ENCODE results near the gene MTX3.

The MTX3 gene

DNA sequence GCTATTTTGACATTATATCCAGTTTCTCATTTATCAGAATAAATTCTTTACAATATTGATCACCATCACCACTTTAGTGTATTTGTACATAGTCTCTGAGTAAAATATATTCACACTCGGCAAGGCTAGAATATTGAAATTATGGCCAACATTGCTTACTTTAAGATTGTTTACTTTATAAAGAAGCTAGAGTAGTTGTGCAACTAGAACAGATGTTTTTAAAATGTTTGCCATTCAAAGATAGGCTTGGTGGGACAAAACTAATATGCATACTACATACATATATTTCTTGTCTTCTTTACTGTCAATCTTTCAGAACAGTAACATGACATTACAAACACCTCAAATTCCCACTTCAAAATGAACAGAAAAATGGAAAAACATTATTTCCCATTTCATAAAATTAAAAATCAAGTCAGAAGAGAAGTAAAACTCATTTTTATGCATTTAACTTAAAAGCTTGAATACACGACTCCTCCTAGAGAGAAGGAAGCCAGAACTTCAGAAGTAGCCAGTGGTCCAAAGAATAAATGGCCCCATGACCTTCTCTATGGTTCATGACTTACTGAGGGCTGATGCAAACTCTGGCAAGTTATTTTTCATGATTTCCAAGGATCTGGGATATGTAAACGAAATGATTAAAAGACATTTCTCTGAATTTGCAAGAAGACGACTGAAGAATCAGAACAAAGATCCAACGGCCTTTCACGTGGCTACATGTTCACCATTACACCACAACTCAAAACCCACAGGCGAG, 14.1 kb downstream of the MTX3 start:
- DNase-seq, result no peak

DNA sequence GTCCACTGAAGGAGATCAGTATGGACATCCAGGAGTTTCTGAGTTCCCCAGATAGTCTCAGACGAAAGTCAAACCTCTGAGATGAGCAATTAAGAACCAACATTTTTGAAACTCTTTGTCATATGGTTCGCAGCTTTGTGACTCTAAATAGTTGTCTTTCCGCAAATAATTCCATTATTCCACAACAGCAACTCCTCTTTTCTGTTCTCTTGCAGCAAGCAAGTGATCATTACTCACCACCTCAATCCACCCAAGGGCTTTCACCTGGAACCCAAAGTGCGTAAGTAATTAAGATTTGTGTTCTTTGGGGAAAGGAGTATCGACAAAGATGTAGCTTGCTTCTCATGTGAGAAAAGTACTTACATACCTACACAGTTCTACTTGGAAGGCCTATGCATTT, 15.6 kb downstream of the MTX3 start:
- DNase-seq, result no peak

DNA sequence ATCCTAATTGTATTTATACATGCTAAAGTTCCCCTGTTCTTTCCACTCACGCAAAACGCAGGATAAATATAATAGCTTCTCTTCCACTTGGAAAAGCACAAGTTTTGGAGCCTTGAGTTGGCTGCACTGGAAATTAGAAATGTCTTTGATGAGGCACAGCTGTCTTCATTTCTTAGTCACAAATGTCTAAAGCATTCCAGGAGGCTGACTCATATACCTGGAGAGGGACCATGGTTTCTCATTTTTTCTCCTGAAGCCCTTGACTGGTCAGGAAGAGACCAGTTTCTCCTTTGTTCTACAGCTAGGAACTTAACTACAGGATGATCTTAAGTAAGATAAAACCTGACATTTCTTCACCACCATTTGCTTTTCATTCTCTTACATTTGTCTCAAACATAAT, 16.2 kb downstream of the MTX3 start:
- DNase-seq, result no peak

DNA sequence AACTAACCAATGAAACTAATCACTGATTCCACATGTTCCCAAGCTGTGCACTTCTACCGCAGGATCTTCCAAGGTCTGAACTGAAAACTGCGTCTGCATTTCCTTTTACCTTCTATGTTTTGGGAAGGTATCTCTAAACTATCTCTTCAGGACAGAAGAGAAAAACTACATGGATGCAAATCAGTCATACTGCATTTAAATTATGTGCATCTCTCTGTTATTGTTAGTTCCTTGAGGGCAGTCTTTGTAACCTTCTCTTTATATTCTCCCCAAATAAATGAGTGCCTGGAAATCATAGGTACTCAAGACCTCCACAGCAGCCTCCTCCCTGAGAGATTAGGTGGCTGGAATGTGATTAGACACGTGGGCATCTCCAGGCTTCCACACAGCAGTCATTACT, 17.1 kb downstream of the MTX3 start:
- DNase-seq, result no peak

DNA sequence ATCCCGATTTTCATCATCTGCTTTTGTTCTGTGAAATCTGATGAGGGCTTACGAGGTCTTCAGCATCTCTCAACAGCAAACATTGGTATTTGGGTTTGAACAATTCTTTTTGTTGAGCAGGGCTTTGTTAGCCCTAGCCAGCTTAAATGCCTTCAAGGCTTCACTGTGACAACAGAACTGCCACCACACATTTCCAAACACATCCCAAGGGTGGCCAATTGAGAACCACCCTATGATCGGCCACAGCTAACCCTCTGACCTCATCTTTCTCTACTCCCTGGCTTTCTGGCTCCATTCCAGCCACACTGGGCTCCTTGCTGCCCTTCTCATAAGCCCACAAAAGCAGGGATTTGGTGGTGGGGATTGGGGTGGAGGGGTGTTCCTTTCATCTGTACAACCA, 17.6 kb downstream of the MTX3 start:
- DNase-seq, result no peak

DNA sequence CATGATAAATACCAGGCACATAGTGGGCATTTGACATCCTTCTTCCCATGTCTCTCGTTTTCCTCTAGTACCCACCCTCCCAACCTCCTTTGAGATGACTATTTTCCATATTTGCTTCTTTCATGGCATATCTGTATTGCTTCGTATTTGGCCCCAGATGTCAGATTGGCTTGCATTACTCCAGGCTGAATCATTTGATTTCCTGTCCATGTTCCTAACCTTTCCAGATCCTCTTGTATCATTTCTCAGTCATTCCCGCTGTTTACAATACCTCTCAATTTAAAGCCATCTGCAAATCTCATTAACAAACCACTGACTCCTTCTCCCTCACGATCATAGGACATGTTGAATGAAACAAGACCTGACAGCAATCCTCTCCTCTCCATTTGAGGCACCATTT, 19.9 kb downstream of the MTX3 start:
- DNase-seq, result no peak

DNA sequence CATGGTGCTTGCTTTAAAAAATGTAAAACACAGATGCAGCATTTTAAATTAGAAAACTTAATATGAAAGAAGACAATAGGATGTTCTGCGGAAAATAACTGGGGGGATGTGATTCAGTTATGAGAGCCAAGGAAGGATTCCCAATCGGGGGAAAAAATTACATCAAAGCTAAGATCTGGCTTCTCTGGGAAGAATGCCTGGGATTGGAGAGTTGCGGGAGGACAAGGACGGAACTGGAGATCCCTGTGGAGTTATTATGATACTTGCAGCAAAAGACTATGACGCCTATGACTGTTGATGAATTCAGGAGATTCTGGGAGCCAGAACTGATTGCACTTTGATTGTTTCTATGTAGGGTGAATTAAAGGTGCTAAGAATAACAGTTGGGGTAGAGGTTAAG, 24.6 kb downstream of the MTX3 start:
- DNase-seq, result no peak

DNA sequence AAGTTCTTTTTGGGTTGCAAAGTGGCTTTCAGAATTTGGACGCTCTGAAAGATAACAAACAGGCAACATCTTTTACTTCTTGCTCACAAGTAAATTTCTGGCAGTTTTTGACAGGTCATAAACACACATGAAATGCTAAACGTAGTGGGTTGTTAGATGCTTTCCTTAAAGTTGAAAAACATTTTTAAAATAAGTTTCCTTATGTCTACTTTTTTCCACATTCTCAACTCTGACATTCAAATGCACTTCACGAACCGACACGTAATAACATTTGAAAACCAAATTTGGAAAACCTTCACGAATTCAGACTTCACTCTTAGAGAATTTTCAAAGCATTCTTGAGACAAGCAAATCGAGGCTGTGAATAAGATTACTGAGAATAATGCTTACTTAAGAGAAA, 26.9 kb downstream of the MTX3 start:
- no peak for DNase-seq

DNA sequence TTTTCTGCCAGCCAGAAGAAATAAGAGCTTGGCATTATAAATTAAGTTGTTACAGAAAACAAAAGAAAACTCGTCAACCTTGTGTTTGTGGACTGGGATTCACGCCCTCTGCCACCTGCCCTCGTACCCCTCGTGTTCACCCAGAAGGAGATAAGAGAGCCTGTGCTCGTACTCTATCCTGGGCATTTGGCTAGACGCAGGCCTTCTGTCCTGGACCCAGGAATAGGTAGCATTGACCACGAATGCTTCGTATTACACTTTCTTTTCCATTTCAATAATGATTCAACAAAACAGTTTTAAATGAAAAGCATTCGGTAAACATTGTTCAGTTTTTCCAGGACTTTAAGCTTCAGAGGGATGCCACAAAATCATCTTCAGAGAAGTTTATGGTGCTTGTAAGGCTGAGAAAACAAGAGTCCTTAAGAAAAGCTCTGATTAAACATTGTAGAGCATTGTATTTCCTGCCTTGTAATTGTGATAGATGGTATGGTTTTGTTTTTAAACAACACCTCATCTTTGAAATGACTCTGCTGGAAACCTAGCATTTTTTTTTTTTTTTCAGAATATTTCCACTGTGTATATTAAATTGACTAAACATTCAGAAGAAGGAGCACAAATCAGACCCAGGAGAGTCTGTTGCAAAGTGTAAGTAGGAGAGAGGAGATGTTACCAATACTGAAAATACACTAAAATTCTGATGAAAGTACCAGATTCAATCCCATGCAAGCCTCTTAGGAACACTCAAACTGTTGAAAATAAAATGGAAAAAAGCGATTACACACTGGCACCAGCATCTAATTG, 27.6 kb downstream of the MTX3 start:
- DNase-seq, result no peak

DNA sequence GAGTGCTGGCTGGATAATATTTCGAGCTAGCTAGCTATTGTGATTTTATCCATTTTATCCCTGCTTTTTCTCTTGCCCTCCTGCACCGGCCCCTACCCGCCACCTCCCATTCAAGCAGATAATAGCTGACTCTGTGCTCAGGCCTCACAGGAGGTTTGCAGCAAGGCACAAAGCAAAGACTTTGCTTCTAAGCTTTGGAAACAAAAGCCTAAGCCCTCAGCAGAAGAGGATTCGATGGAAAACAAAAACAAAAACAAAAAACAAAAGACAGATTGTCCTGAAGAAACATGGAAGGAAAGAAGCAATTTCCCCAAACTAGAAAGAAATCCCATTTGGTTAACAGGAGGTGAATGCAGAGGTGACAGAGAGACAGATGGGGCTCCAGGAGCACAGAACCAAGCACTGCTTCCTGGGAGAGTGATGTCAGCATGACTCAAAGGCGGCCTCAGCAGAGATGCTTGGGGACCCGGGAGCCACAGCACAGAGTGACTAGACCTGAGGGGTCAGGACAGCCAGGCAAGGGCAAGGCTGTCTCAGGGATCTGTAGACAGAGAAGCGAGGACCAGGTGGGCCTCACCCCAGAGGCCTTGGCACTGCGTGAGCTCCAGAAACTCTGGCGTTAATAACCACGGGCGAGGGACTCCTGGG, 28.4 kb downstream of the MTX3 start:
- no peak for DNase-seq

DNA sequence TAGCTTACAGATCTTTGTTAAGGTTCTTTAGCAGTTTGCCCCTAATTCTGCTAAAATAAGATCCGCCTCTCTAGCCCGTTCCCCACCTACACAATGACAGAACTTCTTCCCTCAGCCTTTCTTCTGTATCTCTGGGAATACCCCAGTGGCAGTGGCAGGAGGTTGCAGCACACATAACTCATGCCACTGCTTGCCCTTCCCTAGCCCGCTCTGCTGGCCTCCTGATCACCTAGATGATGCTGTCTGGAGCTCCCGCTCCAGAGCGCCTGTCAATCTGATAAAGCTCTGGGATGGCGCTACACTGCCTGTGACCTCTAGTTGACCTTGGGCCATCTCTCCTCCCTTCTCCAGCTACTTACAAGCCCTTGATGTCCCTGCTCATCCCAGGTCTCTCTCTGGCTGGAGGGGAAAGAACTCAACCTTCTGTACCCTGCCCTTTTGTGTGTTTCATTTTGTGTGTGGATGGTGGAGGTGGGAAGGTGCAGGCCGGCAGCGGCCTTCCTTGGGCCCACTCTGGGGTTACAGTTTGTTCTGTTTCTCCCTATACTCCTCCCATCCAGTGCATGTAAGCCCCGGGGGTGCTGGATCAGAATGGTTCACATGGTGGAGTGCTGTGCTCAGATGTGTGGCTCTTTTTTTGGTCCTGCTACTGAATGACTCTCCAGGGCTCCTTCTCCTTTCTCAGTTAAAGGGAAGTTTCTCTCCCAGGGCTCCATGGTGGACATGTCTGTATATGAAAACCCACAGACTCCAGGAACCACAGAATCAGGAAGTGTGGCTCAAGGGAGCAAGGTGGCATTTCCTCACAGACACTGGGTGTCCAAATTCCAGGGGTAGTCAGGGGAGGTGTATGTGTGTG, 29.1 kb downstream of the MTX3 start:
- DNase-seq, result no peak

DNA sequence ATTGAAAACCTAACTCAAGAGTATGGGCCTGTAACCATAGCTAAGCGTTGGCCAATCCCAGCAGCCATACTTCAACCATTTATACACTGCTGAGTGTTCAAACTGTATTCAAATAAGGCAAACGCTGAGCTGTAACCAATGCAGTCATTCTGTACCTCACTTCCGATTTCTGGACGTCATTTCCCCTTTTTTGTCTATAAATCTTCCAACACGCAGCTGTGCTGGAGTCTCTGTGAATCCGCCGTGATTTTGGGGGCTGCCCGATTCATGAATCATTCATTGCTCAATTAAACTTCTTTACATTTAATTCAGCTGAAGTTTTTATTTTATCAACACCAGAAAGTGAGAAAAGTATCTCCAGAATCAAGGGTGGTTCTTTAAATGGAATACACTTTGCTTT, 31.7 kb downstream of the MTX3 start:
- no peak for DNase-seq

DNA sequence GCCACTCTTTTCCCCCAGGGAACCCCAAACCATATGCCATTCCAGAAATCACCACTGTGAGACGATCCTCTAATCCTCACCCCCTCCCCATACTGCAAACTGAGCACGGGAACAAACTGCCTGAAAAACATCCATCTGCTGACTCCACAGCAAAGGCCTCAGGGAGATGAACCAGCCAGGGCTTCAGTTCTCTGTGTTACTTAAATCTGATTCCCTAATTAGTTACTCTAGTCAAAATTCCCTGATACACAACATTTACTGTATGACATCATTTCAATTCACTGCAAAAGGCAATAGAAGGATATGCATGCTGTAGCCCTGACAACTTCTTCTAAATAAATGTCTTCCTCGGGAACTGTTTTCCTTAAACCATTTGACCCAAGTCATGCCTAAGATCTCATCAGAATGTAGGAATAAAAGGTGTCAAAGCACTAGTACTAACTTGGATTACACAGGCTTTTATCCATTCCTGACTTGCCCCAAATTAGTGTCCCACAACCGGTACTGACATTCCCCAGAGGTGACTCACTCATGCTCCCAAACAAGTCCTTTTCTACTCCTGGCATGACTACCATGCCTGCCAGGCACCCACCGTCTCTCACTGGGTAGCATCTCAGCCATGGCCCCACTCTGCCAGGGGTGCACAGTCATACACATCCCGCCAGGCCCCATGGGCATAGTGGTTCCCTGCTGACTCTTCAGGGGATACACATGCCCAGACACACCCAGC, 35.0 kb downstream of the MTX3 start:
- DNase-seq, result no peak

DNA sequence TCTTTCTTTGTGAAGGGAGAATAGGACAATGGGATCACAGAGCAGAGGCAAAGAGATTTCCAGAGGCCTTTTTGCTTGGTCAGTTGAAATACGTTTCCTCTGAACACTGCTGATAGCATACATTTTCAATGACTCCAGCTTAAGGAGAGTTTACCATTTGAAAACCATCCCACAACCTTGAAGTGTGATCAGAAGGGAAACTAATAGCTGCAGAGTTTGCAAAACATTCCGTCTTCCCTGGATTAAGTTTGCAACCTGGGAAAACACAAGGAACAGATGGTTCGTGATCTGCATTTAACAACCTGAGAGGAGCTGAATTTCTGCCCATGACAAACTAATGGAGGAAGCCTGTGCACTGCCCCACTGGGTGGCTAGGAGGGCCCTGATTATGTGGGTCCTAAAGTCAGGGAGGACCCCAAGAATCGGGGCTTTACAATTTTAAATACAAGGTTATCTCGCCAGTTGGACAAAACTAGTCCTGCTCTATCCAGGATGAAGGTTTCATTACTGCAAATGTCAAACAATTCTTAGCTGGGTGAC, 35.6 kb downstream of the MTX3 start:
- no peak for DNase-seq

DNA sequence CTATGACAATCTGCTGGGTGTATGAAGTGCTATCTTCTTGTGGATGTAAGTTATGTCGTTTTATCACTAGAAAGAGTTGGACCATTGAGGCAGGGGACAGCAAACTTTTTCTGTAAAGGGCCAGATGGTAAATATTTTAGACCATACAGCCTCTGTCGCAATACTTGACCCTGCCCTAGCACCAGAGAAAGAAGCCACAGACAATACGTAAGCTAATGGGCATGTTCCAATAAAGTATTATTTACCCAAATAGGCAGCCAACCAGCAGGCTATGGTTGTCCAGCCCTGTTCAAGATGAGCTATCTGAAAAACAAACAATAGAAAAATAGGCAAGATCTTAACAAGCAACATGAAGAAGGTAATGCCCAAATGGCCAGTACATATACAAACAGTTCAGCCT, 36.4 kb downstream of the MTX3 start:
- DNase-seq, result no peak

DNA sequence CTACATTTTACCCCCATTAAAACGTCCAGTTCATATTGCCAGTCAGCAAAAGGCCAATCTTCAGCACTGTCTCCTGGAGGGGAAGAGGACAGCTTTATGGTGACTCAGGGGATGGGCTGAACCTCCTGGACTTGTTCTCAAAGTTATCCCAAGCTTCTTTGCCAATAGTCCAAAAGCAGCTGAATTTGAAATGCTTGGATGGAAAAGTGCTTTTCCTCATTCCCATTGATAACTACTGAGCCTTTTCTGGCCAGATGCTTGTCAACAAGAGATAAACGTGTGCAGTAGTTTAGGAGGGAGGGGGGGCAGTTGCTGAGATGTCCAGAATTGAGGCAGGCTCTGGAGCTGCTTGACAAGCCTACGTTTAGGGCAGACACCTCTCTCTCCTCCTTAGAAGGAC, 43.5 kb downstream of the MTX3 start:
- no peak for DNase-seq

DNA sequence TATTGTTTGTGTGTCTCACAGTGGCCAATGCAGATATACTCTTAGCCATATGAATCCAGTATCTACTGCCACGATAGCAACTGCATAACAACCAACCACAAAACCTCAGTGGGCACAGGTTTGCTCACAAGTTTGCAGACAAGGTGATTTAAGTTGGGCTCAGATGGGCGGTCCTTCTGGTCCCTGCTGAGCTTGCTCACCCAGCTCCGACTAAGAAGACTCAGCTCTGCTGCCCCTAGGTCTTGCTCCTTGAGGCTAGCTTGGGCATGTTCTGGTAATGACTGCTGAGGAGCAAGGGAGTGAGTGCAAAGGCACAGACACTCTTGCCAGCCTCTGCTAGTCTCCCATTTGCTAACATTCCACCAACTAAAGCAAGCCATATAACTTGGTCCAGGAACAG, 52.6 kb downstream of the MTX3 start:
- no peak for DNase-seq

DNA sequence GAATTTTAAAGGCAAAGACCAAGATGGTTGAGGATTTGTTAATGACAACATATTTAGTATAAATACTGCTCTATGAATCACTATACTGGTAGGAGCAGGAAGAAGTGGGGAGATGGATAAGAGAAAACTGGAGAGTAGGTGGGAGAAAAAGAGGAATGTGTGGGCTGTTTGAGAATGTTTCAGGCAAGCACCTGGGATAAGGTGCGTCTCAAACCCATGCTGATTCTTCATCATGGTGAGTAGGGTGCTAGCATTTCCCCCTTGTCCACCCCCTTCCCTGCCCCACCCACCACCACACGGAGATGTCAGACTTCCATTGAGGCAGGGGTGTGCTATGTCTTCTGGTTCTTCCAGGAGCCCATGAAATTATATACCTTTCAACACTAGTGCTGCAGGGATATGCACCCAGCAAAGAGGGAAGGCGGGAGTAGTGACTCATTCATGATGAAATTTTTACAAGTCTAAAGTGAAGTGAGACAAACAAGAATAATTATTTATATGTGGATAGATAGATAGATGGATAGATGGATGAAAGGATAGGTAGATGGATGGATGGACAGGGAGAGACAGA, 54.3 kb downstream of the MTX3 start:
- DNase-seq, result no peak

DNA sequence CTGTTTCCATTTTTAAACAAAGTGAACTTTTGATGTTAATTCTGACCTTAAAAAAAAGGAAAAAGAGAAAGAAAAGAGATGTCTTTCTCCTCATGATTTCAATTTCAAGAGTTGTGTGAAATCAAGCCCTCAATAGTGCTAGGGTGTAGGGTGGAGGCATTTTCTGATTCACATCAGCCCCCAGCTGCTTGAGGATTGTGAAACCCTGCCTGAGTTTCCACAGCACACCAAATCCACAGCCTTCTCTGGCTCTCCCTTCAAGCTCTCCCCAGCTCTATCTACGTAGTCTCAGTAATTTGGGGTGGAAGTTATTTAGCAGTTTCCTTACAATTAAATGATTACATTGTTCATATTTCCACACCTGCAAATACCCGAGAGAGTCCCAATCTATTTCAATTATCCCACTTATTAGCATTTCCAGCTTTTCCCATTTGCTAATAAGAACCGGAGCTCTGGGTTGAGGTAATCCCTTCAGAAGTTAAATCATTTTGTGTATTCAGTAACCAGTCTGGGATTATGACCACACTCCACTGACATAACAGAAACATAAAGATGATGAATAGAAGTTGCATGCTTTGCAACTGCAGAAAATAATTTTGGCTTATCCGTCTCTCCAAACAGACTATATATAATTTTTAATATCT, 54.9 kb downstream of the MTX3 start:
- DNase-seq, result no peak

DNA sequence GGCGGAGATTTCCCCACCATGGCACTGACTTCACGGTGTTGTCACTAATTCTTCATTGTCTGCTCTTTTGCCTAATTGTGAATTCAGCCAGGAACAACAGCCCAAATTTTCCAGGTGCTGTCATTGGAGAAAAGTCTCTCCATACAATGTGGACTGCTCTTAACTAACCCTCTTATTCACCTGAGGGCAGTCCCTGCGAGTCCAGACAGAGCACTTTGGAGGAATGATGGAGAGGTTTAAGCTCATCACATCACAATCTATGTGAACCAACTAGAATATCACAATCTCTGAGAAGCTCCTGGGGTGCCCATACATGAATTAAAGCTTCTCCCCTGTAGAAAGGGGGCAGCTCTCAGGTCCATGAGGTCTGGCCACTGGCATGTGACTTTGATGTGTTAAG, 56.4 kb downstream of the MTX3 start:
- DNase-seq, result no peak
